ENCODE results near the gene RTCB. TPM values are rescaled to one million over a fixed set of nuclear protein-coding genes. Genes with fewer than 3 reads are reported as not detected.

Gene RTCB
- total and polyA plus RNA-seq, 2 of the 13 experiments (the other 11 are each of a cell fraction or from before 2014, with no cell fraction given) = 108 to 167 TPM

GRCh38 chr22:32417906-32418305 lies 5.9 kb upstream of the RTCB start (continued):
- TF ChIP-seq ZBTB40 (IDR thresholded peaks at IDR 0.05) (no peak), ZBTB40 (CRISPR knock-in tag; IDR thresholded peaks at IDR 0.05) (no peak), ATF1 (CRISPR knock-in tag; IDR thresholded peaks at IDR 0.05) (no peak), KIAA2018 (CRISPR knock-in tag; IDR thresholded peaks at IDR 0.05; ENCODE audit: borderline replicate concordance) (no peak), DMTF1 (CRISPR knock-in tag; IDR thresholded peaks at IDR 0.05) (no peak), ATRX (CRISPR knock-in tag; IDR thresholded peaks at IDR 0.05; ENCODE audit: borderline replicate concordance) (no peak), ETS1 (CRISPR knock-in tag; IDR thresholded peaks at IDR 0.05) (no peak), ZNF20 (CRISPR knock-in tag; IDR thresholded peaks at IDR 0.05) (no peak)
